OCI-LY1 (cell line): Measurements from ENCODE around the gene RSPH6A.

ENCODE experiments used
- EZH2 ChIP-seq: fragments of 200-600 bp; sonication (generic), shearing (Covaris generic); IDR thresholded peaks from 2 replicates; pipeline ENCODE4 v1.8.0; 2017; ENCODE audit warnings: borderline replicate concordance, mixed run types, mild to moderate bottlenecking, antibody characterized with exemption, low read length, moderate library complexity, mixed read lengths
- TF ChIP-seq, protein P1 (sequence below): fragments of 200-600 bp; sonication (generic), shearing (Covaris generic); IDR thresholded peaks from 2 replicates; pipeline ENCODE4 v1.5.1; 2017; ENCODE audit warnings: mild to moderate bottlenecking, antibody characterized with exemption, low read length, moderate library complexity, mixed read lengths

DNA sequence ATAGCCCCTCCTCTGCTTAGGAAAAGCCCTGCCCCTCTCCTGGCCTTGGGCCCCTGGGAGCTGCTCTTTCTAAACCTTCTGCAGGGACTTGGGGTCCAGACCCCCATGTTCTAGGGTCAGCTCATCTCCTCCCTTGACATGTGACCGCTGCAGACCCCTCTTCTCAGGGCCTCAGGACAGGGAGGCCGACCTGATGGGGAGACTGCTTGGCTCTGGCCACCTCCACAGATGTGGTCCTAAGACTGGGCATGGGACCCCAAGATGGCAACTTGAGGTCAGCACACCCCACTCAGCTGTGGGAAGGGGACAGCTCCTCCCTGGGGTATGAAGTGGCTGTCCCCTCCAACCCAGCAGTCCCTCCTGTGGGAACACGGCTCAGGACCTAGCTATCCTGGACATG lies 42.2 kb downstream of the RSPH6A start:
- TF ChIP-seq EZH2: no peak
- TF ChIP-seq, protein P1, sequence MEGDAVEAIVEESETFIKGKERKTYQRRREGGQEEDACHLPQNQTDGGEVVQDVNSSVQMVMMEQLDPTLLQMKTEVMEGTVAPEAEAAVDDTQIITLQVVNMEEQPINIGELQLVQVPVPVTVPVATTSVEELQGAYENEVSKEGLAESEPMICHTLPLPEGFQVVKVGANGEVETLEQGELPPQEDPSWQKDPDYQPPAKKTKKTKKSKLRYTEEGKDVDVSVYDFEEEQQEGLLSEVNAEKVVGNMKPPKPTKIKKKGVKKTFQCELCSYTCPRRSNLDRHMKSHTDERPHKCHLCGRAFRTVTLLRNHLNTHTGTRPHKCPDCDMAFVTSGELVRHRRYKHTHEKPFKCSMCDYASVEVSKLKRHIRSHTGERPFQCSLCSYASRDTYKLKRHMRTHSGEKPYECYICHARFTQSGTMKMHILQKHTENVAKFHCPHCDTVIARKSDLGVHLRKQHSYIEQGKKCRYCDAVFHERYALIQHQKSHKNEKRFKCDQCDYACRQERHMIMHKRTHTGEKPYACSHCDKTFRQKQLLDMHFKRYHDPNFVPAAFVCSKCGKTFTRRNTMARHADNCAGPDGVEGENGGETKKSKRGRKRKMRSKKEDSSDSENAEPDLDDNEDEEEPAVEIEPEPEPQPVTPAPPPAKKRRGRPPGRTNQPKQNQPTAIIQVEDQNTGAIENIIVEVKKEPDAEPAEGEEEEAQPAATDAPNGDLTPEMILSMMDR: no peak
